SK-N-MC (cell line): ENCODE results near the gene CELSR1.

ENCODE experiments used
- EZH2 ChIP-seq: fragments of 200-600 bp; sonication (generic); IDR thresholded peaks from one replicate; pipeline ENCODE4 v1.6.1; 2017; ENCODE audit warnings: antibody characterized with exemption
- FOXP2 ChIP-seq: optimal IDR thresholded peaks from 2 replicates; pipeline ENCODE3; 2011; ENCODE audit warnings: mild to moderate bottlenecking, moderate library complexity; ENCODE audit not compliant: insufficient read depth; ENCODE audit errors: extremely low read length, control extremely low read depth
- POLR2AphosphoS5 ChIP-seq: IDR thresholded peaks from 2 replicates; pipeline ENCODE4 v1.6.1; 2012; ENCODE audit warnings: mild to moderate bottlenecking, low read depth, low read length, borderline replicate concordance

DNA sequence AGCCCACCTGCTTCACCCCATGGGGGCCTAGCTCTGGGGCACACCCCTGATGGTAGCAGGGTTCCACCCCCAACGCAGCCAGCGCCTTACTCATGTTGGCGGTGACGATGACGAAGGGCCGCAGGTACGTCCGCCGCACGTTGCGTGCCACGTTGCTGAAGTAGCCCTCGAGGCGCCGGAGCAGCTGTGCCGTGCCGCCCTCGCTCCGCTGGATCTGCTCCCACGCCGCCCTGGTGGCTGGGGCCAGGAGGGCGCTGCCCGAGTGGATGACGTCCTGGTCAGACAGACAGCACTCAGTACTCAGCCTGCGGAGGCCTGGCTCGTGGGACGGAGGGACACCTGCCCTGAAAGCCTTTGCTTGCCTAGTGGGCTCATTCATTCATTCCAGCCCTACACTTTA is 151.1 kb downstream of the CELSR1 start:
- TF ChIP-seq EZH2, result no peak
- no peak for TF ChIP-seq FOXP2
- TF ChIP-seq POLR2AphosphoS5, result no peak
